HCT116 (cell line): ENCODE measurements around the gene NTN4. TPM values are rescaled to one million over a fixed set of nuclear protein-coding genes. Genes with fewer than 3 reads are reported as not detected.

ENCODE experiments used
- ATAC-seq: fragments of 200-7000 bp; cut with Tn5 transposase; 2 replicates; pipeline ENCODE4 v1.9.1; 2020; ENCODE audit warnings: mild to moderate bottlenecking, moderate library complexity
- BruUV-seq: library from RNA; stranded (reverse); fragments of 400-500 nt; replicated peaks from 2 replicates; lab custom pipeline; 2021; lab: Mats Ljungman, UMichigan
- CTCF ChIA-PET: fragments of 300-600 bp; sonication (Branson Sonifier 250); formaldehyde crosslinking; loops from one replicate; lab custom pipeline; 2021; ENCODE audit warnings: antibody characterized with exemption; lab: Charles Lee
- POLR2A ChIA-PET: fragments of 300-600, 350-600 bp; sonication (Branson Sonifier 250); formaldehyde crosslinking; loops from one replicate; lab custom pipeline; 2021; ENCODE audit warnings: antibody characterized with exemption; lab: Charles Lee
- RAD21 ChIA-PET, 2 experiments: fragments of 300-600 bp; sonication (Branson Sonifier 250); formaldehyde crosslinking; loops; one replicate each; lab custom pipeline; 2023; ENCODE audit warnings: low total read pairs in 2 of 2; ENCODE audit not compliant: uncharacterized antibody in 2 of 2, unreplicated experiment in 2 of 2, low non-redundant PET in 1 of 2; lab: Charles Lee
- DNase-seq: peaks from one replicate; pipeline ENCODE4 v3.0.0-alpha.2; 2010; ENCODE audit warnings: low read depth, low spot score
- H2AFZ ChIP-seq: fragments of 200-600 bp; shearing (Covaris generic), sonication (generic); 2 replicates; pipeline ENCODE4 v1.6.1; 2017; ENCODE audit warnings: low read depth, mixed run types, mixed read lengths, antibody characterized with exemption, low read length; ENCODE audit not compliant: poor library complexity, severe bottlenecking
- H3K27ac ChIP-seq: 2 replicates; pipeline ENCODE4 v1.5.1; 2012; ENCODE audit warnings: low read depth, low read length
- H3K27me3 ChIP-seq: fragments of 200-600 bp; sonication (generic); 2 replicates; pipeline ENCODE4 v1.6.1; 2016; ENCODE audit warnings: mixed run types, low read length, mixed read lengths; ENCODE audit not compliant: insufficient read depth
- H3K36me3 ChIP-seq, 2 experiments: fragments of 200-500 bp in 1 of 2; fragments of 200-600 bp in 1 of 2; sonication (Bioruptor generic) in 1 of 2; sonication (generic) in 1 of 2; 2 replicates each; pipeline versions ENCODE4 v1.5.1 to v1.6.1; 2014 to 2016; ENCODE audit warnings: low read length in 2 of 2, inconsistent platforms in 1 of 2, mixed read lengths in 1 of 2, mixed run types in 1 of 2; ENCODE audit not compliant: insufficient read depth in 2 of 2, control insufficient read depth in 1 of 2
- H3K4me1 ChIP-seq, 2 experiments: fragments of 200-600 bp in 1 of 2; sonication (generic) in 1 of 2; 2 replicates each; pipeline versions ENCODE4 v1.5.1 to v1.6.1; 2012 to 2017; ENCODE audit warnings: low read length in 2 of 2, inconsistent platforms in 1 of 2, mild to moderate bottlenecking in 1 of 2, mixed read lengths in 1 of 2, mixed run types in 1 of 2, moderate library complexity in 1 of 2; ENCODE audit not compliant: insufficient read depth in 2 of 2, control insufficient read depth in 1 of 2
- H3K4me2 ChIP-seq: fragments of 200-600 bp; sonication (generic); 2 replicates; pipeline ENCODE4 v1.6.1; 2017; ENCODE audit warnings: mixed run types, low read length, mixed read lengths
- H3K4me3 ChIP-seq, 2 experiments: fragments of 200-600 bp in 1 of 2; sonication (generic) in 1 of 2; replicated peaks in 1 of 2; 2 replicates each; pipeline ENCODE4 v1.5.1; 2011 to 2016; ENCODE audit warnings: low read length in 2 of 2, control low read depth in 1 of 2, low read depth in 1 of 2, mild to moderate bottlenecking in 1 of 2, mixed read lengths in 1 of 2, mixed run types in 1 of 2
- H3K79me2 ChIP-seq: fragments of 200-600 bp; sonication (generic); 2 replicates; pipeline ENCODE4 v1.6.1; 2017; ENCODE audit warnings: mild to moderate bottlenecking, mixed run types, low read length, moderate library complexity, mixed read lengths; ENCODE audit not compliant: insufficient read depth
- H3K9ac ChIP-seq: fragments of 200-600 bp; sonication (generic); 2 replicates; pipeline ENCODE4 v1.6.1; 2016; ENCODE audit warnings: low read length, mixed read lengths
- H3K9me2 ChIP-seq: fragments of 200-600 bp; sonication (generic), shearing (Covaris generic); 2 replicates; pipeline ENCODE4 v1.6.1; 2017; ENCODE audit warnings: mixed run types, mild to moderate bottlenecking, moderate library complexity; ENCODE audit not compliant: insufficient read depth
- H3K9me3 ChIP-seq, 2 experiments: fragments of 200-500 bp in 1 of 2; fragments of 200-600 bp in 1 of 2; sonication (Bioruptor generic) in 1 of 2; sonication (generic) in 1 of 2; 2 replicates each; pipeline ENCODE4 v1.6.1; 2014 to 2017; ENCODE audit warnings: low read length in 2 of 2, mixed read lengths in 2 of 2, inconsistent platforms in 1 of 2, low read depth in 1 of 2, mild to moderate bottlenecking in 1 of 2, mixed run types in 1 of 2, moderate library complexity in 1 of 2; ENCODE audit not compliant: control insufficient read depth in 1 of 2, insufficient read depth in 1 of 2
- H4K20me1 ChIP-seq: fragments of 200-600 bp; sonication (generic), shearing (Covaris generic); 2 replicates; pipeline ENCODE4 v1.6.1; 2017; ENCODE audit warnings: mixed run types, mild to moderate bottlenecking, moderate library complexity; ENCODE audit not compliant: insufficient read depth
- ATF3 ChIP-seq: IDR thresholded peaks from 2 replicates; pipeline ENCODE4 v1.6.1; 2012
- CEBPB ChIP-seq: IDR thresholded peaks from 2 replicates; pipeline ENCODE4 v1.6.1; 2012; ENCODE audit warnings: low read depth
- CTCF ChIP-seq, 3 experiments: fragments of 200-600 bp in 1 of 3; sonication (generic) in 1 of 3; IDR thresholded peaks in 2 of 3; conservative IDR thresholded peaks in 1 of 3; 2 replicates each; pipeline ENCODE4 v1.5.1; 2012 to 2017; ENCODE audit warnings: low read depth in 2 of 3, low read length in 2 of 3, antibody characterized with exemption in 1 of 3, borderline replicate concordance in 1 of 3, control low read depth in 1 of 3, mild to moderate bottlenecking in 1 of 3, mixed read lengths in 1 of 3, mixed run types in 1 of 3, moderate library complexity in 1 of 3; ENCODE audit not compliant: insufficient read depth in 1 of 3
- EGR1 ChIP-seq: IDR thresholded peaks from 2 replicates; pipeline ENCODE4 v1.6.1; 2012; ENCODE audit warnings: low read depth
- ELF1 ChIP-seq: IDR thresholded peaks from 2 replicates; pipeline ENCODE4 v1.6.1; 2012; ENCODE audit warnings: low read depth, borderline replicate concordance
- EZH2 ChIP-seq: fragments of 200-600 bp; sonication (generic); IDR thresholded peaks from 2 replicates; pipeline ENCODE4 v1.6.1; 2017; ENCODE audit warnings: antibody characterized with exemption, mixed run types
- EZH2phosphoT487 ChIP-seq: fragments of 200-600 bp; IDR thresholded peaks from 2 replicates; pipeline ENCODE4 v1.6.1; 2018; ENCODE audit warnings: antibody characterized with exemption, borderline replicate concordance
- FOSL1 ChIP-seq: IDR thresholded peaks from 2 replicates; pipeline ENCODE4 v1.6.1; 2012; ENCODE audit warnings: low read depth
- JUND ChIP-seq: IDR thresholded peaks from 2 replicates; pipeline ENCODE4 v1.6.1; 2012
- POLR2A ChIP-seq: IDR thresholded peaks from 2 replicates; pipeline ENCODE4 v1.7.0; 2011; ENCODE audit warnings: borderline replicate concordance; ENCODE audit not compliant: insufficient read depth, insufficient read length; ENCODE audit errors: extremely low read depth
- RAD21 ChIP-seq: IDR thresholded peaks from 2 replicates; pipeline ENCODE4 v1.6.1; 2012; ENCODE audit warnings: low read depth, mild to moderate bottlenecking
- REST ChIP-seq: IDR thresholded peaks from 2 replicates; pipeline ENCODE4 v1.6.1; 2012; ENCODE audit warnings: low read depth
- SIN3A ChIP-seq: IDR thresholded peaks from 2 replicates; pipeline ENCODE4 v1.6.1; 2012; ENCODE audit warnings: low read depth
- SP1 ChIP-seq: IDR thresholded peaks from 2 replicates; pipeline ENCODE4 v1.6.1; 2012; ENCODE audit warnings: low read depth
- SRF ChIP-seq: IDR thresholded peaks from 2 replicates; pipeline ENCODE4 v1.6.1; 2012; ENCODE audit warnings: low read depth
- TCF7L2 ChIP-seq: IDR thresholded peaks from 2 replicates; pipeline ENCODE4 v1.7.0; 2011; ENCODE audit warnings: borderline replicate concordance, inconsistent platforms; ENCODE audit not compliant: insufficient read depth, insufficient read length; ENCODE audit errors: extremely low read depth
- YY1 ChIP-seq: IDR thresholded peaks from 2 replicates; pipeline ENCODE4 v1.6.1; 2011; ENCODE audit warnings: low read length, low read depth, moderate library complexity, mild to moderate bottlenecking; ENCODE audit not compliant: insufficient replicate concordance; ENCODE audit errors: extremely low read depth
- ZFX ChIP-seq: fragments of 450-650 bp; IDR thresholded peaks from 2 replicates; pipeline ENCODE4 v1.6.1; 2017
- ZNF274 ChIP-seq: fragments of 200-500 bp; sonication (Bioruptor generic); IDR thresholded peaks from 2 replicates; pipeline ENCODE4 v1.6.1; 2014; ENCODE audit warnings: mild to moderate bottlenecking, low read depth, low read length, inconsistent platforms
- intact Hi-C: fragments of 100-400 bp; cut with micrococcal nuclease; formaldehyde crosslinking; loops from 2 replicates; pipeline ENCODE4 v1.10.0; 2022
- total RNA-seq: library from RNA; stranded (reverse); gene quantifications from one replicate; pipeline ENCODE4 v1.2.1, GENCODE V29; 2021; ENCODE audit not compliant: unreplicated experiment
- TF ChIP-seq, protein P1 (sequence below): IDR thresholded peaks from 2 replicates; pipeline ENCODE4 v1.6.1; 2012

NTN4 gene
- total RNA-seq, 1 experiment from 2014 or later, result 4.3 TPM

GRCh38 chr12:95805864-95806671, 15.5 kb upstream of the NTN4 start:
- intact Hi-C loops, result no loop called here
- no peaks in the 10 kb centered on the region for H3K9me2 ChIP-seq
- H3K9ac ChIP-seq, result no peak overlapping the region
- H3K4me3 ChIP-seq, result 0 out of 4 replicates have a peak overlapping the region, but pooled peaks of 1 of the 2 experiments have one; percentile 11
- H3K27me3 ChIP-seq, result no peaks in the 10 kb centered on the region
- ATAC-seq, result peak; percentile 48
- H4K20me1 ChIP-seq, result no peaks in the 10 kb centered on the region
- RAD21 ChIA-PET, result no interaction called here
- H3K9me3 ChIP-seq, result no peaks in the 10 kb centered on the region
- H3K36me3 ChIP-seq, result no peaks in the 10 kb centered on the region
- peaks cover 21 to 43% of the 10 kb centered on the region in 2 experiments for H3K4me1 ChIP-seq
- peak overlapping the region; percentile 40 for H3K4me2 ChIP-seq
- H2AFZ ChIP-seq, result peak overlapping the region; percentile 80
- H3K27ac ChIP-seq, result no peak overlapping the region; the same call in 1 of the 2 replicates
- peak; percentile 60 for DNase-seq
- POLR2A ChIA-PET, result interaction anchor here (0.5 kb wide), 1 partner anchor 209 kb away, joined by 3 read pairs; no protein-coding TSS in a partner anchor
- no TSS peak for BruUV-seq
- H3K79me2 ChIP-seq, result no peaks in the 10 kb centered on the region
- CTCF ChIA-PET, result interaction anchor here (1.4 kb wide), 1 partner anchor 231 kb away, joined by 4 read pairs; no protein-coding TSS in a partner anchor
- no peak for TF ChIP-seq CTCF (IDR thresholded peaks at IDR 0.05 in 2 of 3, conservative IDR thresholded peaks at IDR 0.05 in 1 of 3; ENCODE audit: borderline replicate concordance in 1 of 3, insufficient read depth in 1 of 3, low read depth in 2 of 3, low read length in 2 of 3)
- TF ChIP-seq, protein P1, sequence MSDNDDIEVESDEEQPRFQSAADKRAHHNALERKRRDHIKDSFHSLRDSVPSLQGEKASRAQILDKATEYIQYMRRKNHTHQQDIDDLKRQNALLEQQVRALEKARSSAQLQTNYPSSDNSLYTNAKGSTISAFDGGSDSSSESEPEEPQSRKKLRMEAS, result no peak; the same call in 1 of the 2 replicates
- TF ChIP-seq EZH2, result no peak
- TF ChIP-seq POLR2A, result no peak
- peak; percentile 55; the same call in 1 of the 2 replicates for TF ChIP-seq CEBPB
- peak; percentile 51 for TF ChIP-seq FOSL1
- no peak for TF ChIP-seq SRF
- peak; percentile 60 for TF ChIP-seq JUND
- no peak for TF ChIP-seq ATF3
- TF ChIP-seq EGR1, result 0 out of 2 replicates have a peak, but pooled peaks have one; percentile 17
- 0 out of 2 replicates have a peak, but pooled peaks have one; percentile 2 for TF ChIP-seq RAD21
- no peak for TF ChIP-seq ZFX
- no peak for TF ChIP-seq YY1
- TF ChIP-seq TCF7L2, result no peak
- no peak for TF ChIP-seq EZH2phosphoT487
- no peak for TF ChIP-seq REST
- no peak for TF ChIP-seq ZNF274
- peak; percentile 67; the same call in 1 of the 2 replicates for TF ChIP-seq SP1
- no peak for TF ChIP-seq ELF1
- no peak for TF ChIP-seq SIN3A
